Endothelial cell of umbilical vein (primary cell): Measurements from ENCODE around the gene ADGRG1. TPM values are rescaled to one million over a fixed set of nuclear protein-coding genes. Genes with fewer than 3 reads are reported as not detected.

Experiments
- BruUV-seq: library from RNA; stranded (reverse); fragments of 400-500 nt; replicated peaks from 2 replicates; lab custom pipeline; 2021; lab: Mats Ljungman, UMichigan
- CTCF ChIA-PET: fragments of 300-600, 350-600 bp; sonication (Branson Sonifier 250); formaldehyde crosslinking; loops from one replicate; lab custom pipeline; 2021; ENCODE audit warnings: antibody characterized with exemption, inconsistent platforms; lab: Charles Lee
- POLR2A ChIA-PET: fragments of 300-600, 350-600 bp; sonication (Branson Sonifier 250); formaldehyde crosslinking; loops from one replicate; lab custom pipeline; 2021; ENCODE audit warnings: antibody characterized with exemption, inconsistent platforms; lab: Charles Lee
- DNase-seq: peaks from one replicate; pipeline ENCODE4 v3.0.0-alpha.2; 2011; ENCODE audit warnings: low read depth, low spot score
- FAIRE-seq: peaks from 2 replicates; lab custom pipeline; 2011; peaks lifted over from hg19 to GRCh38; lab: Jason Lieb, UNC
- H2AFZ ChIP-seq: 2 replicates; pipeline ENCODE4 v1.6.0; 2012; ENCODE audit warnings: low read depth, low read length, control low read depth, inconsistent platforms
- H3K27ac ChIP-seq: 2 replicates; pipeline ENCODE4 v1.5.1; 2011; ENCODE audit warnings: low read depth, mild to moderate bottlenecking, control low read depth, low read length, moderate library complexity; ENCODE audit not compliant: insufficient read depth
- H3K27me3 ChIP-seq, 2 experiments: 2 replicates each; pipeline versions ENCODE4 v1.6.0 to v1.6.1; 2011; ENCODE audit warnings: low read length in 2 of 2, mixed read lengths in 1 of 2; ENCODE audit not compliant: control insufficient read depth in 2 of 2, insufficient read depth in 2 of 2
- H3K36me3 ChIP-seq, 2 experiments: 2 replicates in 1 of 2; 3 replicates in 1 of 2; pipeline ENCODE4 v1.5.1; 2011; ENCODE audit warnings: low read length in 2 of 2, mild to moderate bottlenecking in 1 of 2, moderate library complexity in 1 of 2; ENCODE audit not compliant: control insufficient read depth in 2 of 2, insufficient read depth in 2 of 2; ENCODE audit errors: extremely low read depth in 1 of 2
- H3K4me1 ChIP-seq: 3 replicates; pipeline ENCODE4 v1.5.1; 2011; ENCODE audit warnings: mild to moderate bottlenecking, low read length; ENCODE audit not compliant: control insufficient read depth, insufficient read depth; ENCODE audit errors: extremely low read depth
- H3K4me2 ChIP-seq: 2 replicates; pipeline ENCODE4 v1.6.1; 2011; ENCODE audit warnings: low read length, control low read depth, mixed read lengths; ENCODE audit not compliant: insufficient read depth
- H3K4me3 ChIP-seq, 3 experiments: fragments of 200-600 bp in 1 of 3; sonication (generic), shearing (Covaris generic) in 1 of 3; replicated peaks in 1 of 3; 2 replicates each; pipeline ENCODE4 v1.5.1; 2011 to 2016; ENCODE audit warnings: control low read depth in 3 of 3, low read length in 3 of 3, mild to moderate bottlenecking in 2 of 3, inconsistent platforms in 1 of 3, low read depth in 1 of 3, moderate library complexity in 1 of 3; ENCODE audit not compliant: insufficient read depth in 1 of 3
- H3K79me2 ChIP-seq: 2 replicates; pipeline ENCODE4 v1.6.0; 2012; ENCODE audit warnings: low read length, inconsistent platforms; ENCODE audit not compliant: control insufficient read depth, insufficient read depth
- H3K9ac ChIP-seq: replicated peaks from 2 replicates; pipeline ENCODE3; 2011; ENCODE audit warnings: low read length, control low read depth; ENCODE audit not compliant: insufficient read depth; ENCODE audit errors: extremely low read depth
- H3K9me1 ChIP-seq: replicated peaks from 3 replicates; pipeline ENCODE4 v1.6.0; 2011; ENCODE audit warnings: mild to moderate bottlenecking, low read length; ENCODE audit not compliant: control insufficient read depth, insufficient read depth; ENCODE audit errors: extremely low read depth
- H3K9me3 ChIP-seq: replicated peaks from 2 replicates; pipeline ENCODE4 v1.5.1; 2012; ENCODE audit warnings: low read length, inconsistent platforms; ENCODE audit not compliant: control insufficient read depth, insufficient read depth
- H4K20me1 ChIP-seq: replicated peaks from 2 replicates; pipeline ENCODE3; 2011; ENCODE audit warnings: mild to moderate bottlenecking, low read length; ENCODE audit not compliant: control insufficient read depth, insufficient read depth; ENCODE audit errors: extremely low read depth
- CTCF ChIP-seq, 2 donors: IDR thresholded peaks; 1 replicate in 1 of 2; 2 replicates in 1 of 2; pipeline ENCODE4 v1.5.1; 2011; ENCODE audit warnings: low read length in 2 of 2, mild to moderate bottlenecking in 2 of 2, moderate library complexity in 2 of 2, control low read depth in 1 of 2, inconsistent platforms in 1 of 2, low read depth in 1 of 2; ENCODE audit not compliant: insufficient read depth in 1 of 2; ENCODE audit errors: extremely low read depth in 1 of 2
- EZH2 ChIP-seq: IDR thresholded peaks from 2 replicates; pipeline ENCODE4 v1.6.1; 2012; ENCODE audit warnings: borderline replicate concordance, low read depth, mild to moderate bottlenecking, moderate library complexity, low read length, inconsistent platforms; ENCODE audit not compliant: severe bottlenecking
- FOS ChIP-seq: IDR thresholded peaks from 2 replicates; pipeline ENCODE4 v1.6.1; 2011; ENCODE audit warnings: mild to moderate bottlenecking, low read length, moderate library complexity, borderline replicate concordance; ENCODE audit not compliant: insufficient read depth
- GATA2 ChIP-seq: IDR thresholded peaks from 2 replicates; pipeline ENCODE4 v1.7.0; 2011; ENCODE audit warnings: low read depth, mild to moderate bottlenecking, moderate library complexity, mixed read lengths, low read length; ENCODE audit not compliant: insufficient read length, insufficient read depth
- JUN ChIP-seq: IDR thresholded peaks from 2 replicates; pipeline ENCODE4 v1.6.1; 2011; ENCODE audit warnings: borderline replicate concordance, low read depth; ENCODE audit not compliant: insufficient read length, insufficient read depth
- MAX ChIP-seq: IDR thresholded peaks from 2 replicates; pipeline ENCODE4 v1.6.1; 2011; ENCODE audit not compliant: insufficient read depth, insufficient read length
- MYC ChIP-seq: IDR thresholded peaks from one replicate; pipeline ENCODE4 v1.6.1; 2011; ENCODE audit warnings: mild to moderate bottlenecking, low read depth, low read length
- POLR2A ChIP-seq: IDR thresholded peaks from 2 replicates; pipeline ENCODE4 v1.6.1; 2012; ENCODE audit warnings: low read depth, mild to moderate bottlenecking, control low read depth, low read length
- POLR2AphosphoS5 ChIP-seq: IDR thresholded peaks from 2 replicates; pipeline ENCODE4 v1.6.1; 2012; ENCODE audit warnings: low read depth, mild to moderate bottlenecking, control low read depth, low read length, moderate library complexity; ENCODE audit not compliant: insufficient read depth
- dilution Hi-C: fragments of 300-500 bp; cut with MboI; formaldehyde crosslinking; loops from one replicate; pipeline ENCODE4 v1.15.0; 2019; ENCODE audit warnings: low sequenced_read_pairs; ENCODE audit not compliant: extremely low pct_ligation_motif_present
- intact Hi-C: fragments of 100-400 bp; cut with micrococcal nuclease; formaldehyde crosslinking; loops from one replicate; pipeline ENCODE4 v1.10.0; 2022
- polyA plus RNA-seq, 4 experiments: library from polyadenylated mRNA; depleted of rRNA in 3 of 4; stranded (reverse) in 3 of 4; unstranded in 1 of 4; fragments of >200 nt; gene quantifications; 2 replicates each; pipeline versions ENCODE4 v1.2.1 to v1.2.3, GENCODE V29; 2011 to 2012; ENCODE audit warnings: missing spikeins in 1 of 4
- total RNA-seq: library from RNA; stranded (reverse); gene quantifications from 2 replicates; pipeline ENCODE4 v1.2.3, GENCODE V29; 2021

ADGRG1 gene
- total and polyA plus RNA-seq, 2 donors (not counting 3 experiments of a cell fraction or from before 2014, with no cell fraction given), result 45.6 to 92.5 TPM

- no peak for FAIRE-seq
- no peak for TF ChIP-seq JUN
- TF ChIP-seq MYC, result no peak
- no peak for TF ChIP-seq POLR2A
- ChIA-PET POLR2A (no interaction called here), CTCF (no interaction called here)
- Histone ChIP-seq H3K4me2 (no peak overlapping the region), H2AFZ (no peak overlapping the region), H3K27me3 (no peaks in the 10 kb centered on the region), H3K4me3 (no peak overlapping the region), H4K20me1 (no peaks in the 10 kb centered on the region), H3K9me1 (no peaks in the 10 kb centered on the region), H3K27ac (no peak overlapping the region), H3K4me1 (no peaks in the 10 kb centered on the region), H3K36me3 (no peaks in the 10 kb centered on the region), H3K9me3 (no peaks in the 10 kb centered on the region), H3K9ac (no peak overlapping the region), H3K79me2 (no peaks in the 10 kb centered on the region)
- dilution Hi-C loops, result no loop called here
- intact Hi-C loops, result no loop called here
- DNase-seq, result no peak
- no TSS peak for BruUV-seq
These were observed 13.9 kb upstream of the ADGRG1 start for GRCh38 chr16:57614536-57614935.

GRCh38 chr16:57614944-57615343, 13.5 kb upstream of the ADGRG1 start:
- H3K9ac ChIP-seq, result no peak overlapping the region
- H4K20me1 ChIP-seq, result no peaks in the 10 kb centered on the region
- no peaks in the 10 kb centered on the region for H3K79me2 ChIP-seq
- no peak overlapping the region for H2AFZ ChIP-seq
- ChIA-PET POLR2A (no interaction called here), CTCF (no interaction called here)
- no peaks in the 10 kb centered on the region for H3K4me1 ChIP-seq
- H3K4me3 ChIP-seq, result no peak overlapping the region
- dilution Hi-C loops (no loop called here), intact Hi-C loops (no loop called here)
- H3K9me3 ChIP-seq, result no peaks in the 10 kb centered on the region
- no peak overlapping the region for H3K27ac ChIP-seq
- DNase-seq, result no peak
- no peaks in the 10 kb centered on the region for H3K9me1 ChIP-seq
- H3K27me3 ChIP-seq, result no peaks in the 10 kb centered on the region
- no TSS peak for BruUV-seq
- no peak for TF ChIP-seq MYC
- no peak for TF ChIP-seq GATA2
- TF ChIP-seq EZH2, result no peak
- TF ChIP-seq POLR2A, result no peak
- no peak for TF ChIP-seq POLR2AphosphoS5
- TF ChIP-seq CTCF (IDR thresholded peaks at IDR 0.05; ENCODE audit: extremely low read depth in 1 of 2, insufficient read depth in 1 of 2, low read depth in 1 of 2, low read length in 2 of 2), result no peak
- TF ChIP-seq FOS, result no peak
- TF ChIP-seq MAX, result no peak
- no peak for TF ChIP-seq JUN
- FAIRE-seq, result no peak
- H3K36me3 ChIP-seq, result no peaks in the 10 kb centered on the region
- H3K4me2 ChIP-seq, result no peak overlapping the region
